Measurements from ENCODE around the gene FAM13C. TPM values are rescaled to one million over a fixed set of nuclear protein-coding genes. Genes with fewer than 3 reads are reported as not detected.
A peak's percentile ranks its signal among the peaks of the same experiment; 100 is the strongest.
"Not testable (repeated sequence)": the region's sequence is repeated elsewhere in the genome, so short reads cannot be mapped to it uniquely, and the experiment has no call there.

The FAM13C gene
- total RNA-seq, 2 donors from 2014 or later = 56.7 to 66.7 TPM

DNA sequence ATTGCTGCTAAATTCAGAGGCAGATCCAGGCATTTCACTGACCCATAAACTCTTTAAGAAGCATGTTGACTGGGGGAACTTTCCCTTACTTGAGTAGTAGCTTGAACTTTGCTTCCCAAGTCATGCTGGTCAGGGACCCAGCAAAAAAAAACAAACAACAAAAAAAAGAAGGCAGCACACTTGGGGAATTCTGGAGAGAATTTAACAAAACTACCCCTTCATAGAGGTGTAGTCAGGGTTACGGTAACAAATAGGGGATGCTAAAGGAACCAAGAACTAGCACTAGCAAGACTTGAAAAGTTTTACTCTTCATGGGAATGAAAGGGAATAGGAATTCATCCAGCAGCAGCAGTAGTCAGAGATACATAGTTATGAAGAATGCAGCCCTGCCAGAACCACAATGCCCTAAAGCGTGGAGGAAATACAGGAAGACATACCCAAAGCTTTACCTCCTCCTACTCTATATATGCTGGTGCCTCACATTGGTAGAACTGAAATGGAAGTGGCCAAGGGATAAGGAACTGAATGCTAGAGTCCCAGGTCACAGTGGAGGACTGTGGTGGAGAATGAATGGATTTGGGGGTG, 118.6 kb downstream of the FAM13C start:
- TF ChIP-seq CTCF (IDR thresholded peaks at IDR 0.05) = no peak
- TF ChIP-seq POLR2AphosphoS5 (IDR thresholded peaks at IDR 0.05) = no peak
- no peak for TF ChIP-seq POLR2A (IDR thresholded peaks at IDR 0.05)
- Histone ChIP-seq H3K9me3 (no peaks in the 10 kb centered on the region), H3K4me3 (no peak overlapping the region), H3K27me3 (replicated peaks; ENCODE audit: insufficient read depth) (no peaks in the 10 kb centered on the region), H3K4me1 (replicated peaks) (no peaks in the 10 kb centered on the region), H3K36me3 (no peaks in the 10 kb centered on the region), H3K27ac (no peak overlapping the region)
- 100% methylated on average over 2 of the region's 2 CpGs for WGBS
- intact Hi-C loops (cut with DNase I) = loop anchor here (2.0 to 10.0 kb wide), 5 partner anchors 221 to 561 kb away; no protein-coding TSS in a partner anchor
- no peak for DNase-seq (ENCODE audit: low spot score)

- intact Hi-C loops (cut with DNase I) = loop anchor here (2.0 to 10.0 kb wide), 5 partner anchors 222 to 562 kb away; no protein-coding TSS in a partner anchor
- Histone ChIP-seq H3K9me3 (no peaks in the 10 kb centered on the region), H3K36me3 (no peaks in the 10 kb centered on the region), H3K4me1 (replicated peaks) (no peaks in the 10 kb centered on the region), H3K27me3 (replicated peaks; ENCODE audit: insufficient read depth) (no peaks in the 10 kb centered on the region), H3K27ac (peak overlapping the region in 1 of 2 donors; percentile 41), H3K4me3 (no peak overlapping the region)
- 92% methylated on average over 3 of the region's 3 CpGs for WGBS
- TF ChIP-seq POLR2A (IDR thresholded peaks at IDR 0.05) = no peak
- TF ChIP-seq CTCF (IDR thresholded peaks at IDR 0.05) = no peak
- no peak for TF ChIP-seq POLR2AphosphoS5 (IDR thresholded peaks at IDR 0.05)
- DNase-seq (ENCODE audit: low spot score) = no peak
Observed at GRCh38 chr10:59242991-59243390, 119.4 kb downstream of the FAM13C start.

DNA sequence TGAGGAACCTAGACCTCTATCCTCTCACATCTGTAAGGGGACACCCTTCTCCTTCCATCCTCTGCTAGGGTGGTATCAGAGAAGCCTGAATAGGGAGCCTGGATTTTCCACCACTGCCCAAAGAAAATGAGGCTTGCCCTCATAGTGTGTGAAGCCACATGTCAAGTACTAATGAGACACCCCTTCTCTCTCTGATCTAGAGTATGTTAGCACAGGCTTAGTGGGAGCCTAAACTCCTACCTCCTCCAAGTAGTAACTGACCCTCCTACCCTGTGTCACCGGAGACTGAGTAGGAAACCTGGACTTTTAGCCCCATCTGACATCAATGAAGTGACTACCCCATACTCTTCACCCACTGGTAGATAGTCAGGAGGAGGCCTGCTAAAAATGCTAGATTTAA, 120.3 kb downstream of the FAM13C start:
- WGBS = 100% methylated on average over 1 of the region's 1 CpG

DNA sequence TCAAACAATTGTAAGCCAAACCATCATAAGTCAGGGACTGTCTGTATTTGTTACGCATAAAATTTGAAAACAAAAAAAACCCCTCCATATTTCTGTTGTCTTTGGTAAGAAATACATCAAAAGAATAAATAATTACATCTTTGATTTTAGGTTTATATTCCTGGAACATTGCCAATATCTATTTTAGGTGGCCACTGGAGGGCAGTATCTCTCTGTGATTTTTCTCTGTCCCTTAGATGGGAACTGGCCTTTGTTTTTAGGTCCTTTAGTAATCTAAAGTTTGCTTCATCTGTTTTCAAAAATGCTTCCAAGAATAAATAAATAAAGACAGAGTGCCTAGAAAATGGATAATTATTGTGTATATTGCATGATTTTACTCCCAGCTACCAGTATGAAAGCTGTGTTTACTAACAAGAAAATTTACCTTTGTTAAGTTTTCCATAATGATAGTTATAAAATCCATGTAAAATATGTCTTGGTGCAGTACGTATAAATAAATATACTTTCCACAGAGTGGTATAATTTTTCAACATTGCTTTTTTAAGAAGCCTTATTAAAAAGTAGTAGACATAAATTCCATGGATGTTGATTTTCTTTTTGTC, 121.7 kb downstream of the FAM13C start:
- H3K27me3 ChIP-seq (replicated peaks; ENCODE audit: insufficient read depth) = no peaks in the 10 kb centered on the region
- H3K36me3 ChIP-seq = no peaks in the 10 kb centered on the region
- H3K4me3 ChIP-seq = no peak overlapping the region
- no peaks in the 10 kb centered on the region for H3K4me1 ChIP-seq (replicated peaks)
- intact Hi-C loops (cut with DNase I) = loop anchor here (5.0 to 10.0 kb wide), 3 partner anchors 224 to 564 kb away; no protein-coding TSS in a partner anchor
- H3K9me3 ChIP-seq = no peaks in the 10 kb centered on the region
- peak; percentile 12 for DNase-seq (ENCODE audit: low spot score)
- TF ChIP-seq CTCF (IDR thresholded peaks at IDR 0.05) (peak; percentile 56 to 90 (median 80)), POLR2A (IDR thresholded peaks at IDR 0.05) (no peak), POLR2AphosphoS5 (IDR thresholded peaks at IDR 0.05) (peak; percentile 57)
- H3K27ac ChIP-seq = peak overlapping the region; percentile 12 to 41
- 38% methylated on average over 2 of the region's 2 CpGs for WGBS

More for the DNA sequence above, 120.3 kb downstream of the FAM13C start:
- intact Hi-C loops (cut with DNase I) = loop anchor here (2.0 to 10.0 kb wide), 5 partner anchors 223 to 563 kb away; no protein-coding TSS in a partner anchor
- Histone ChIP-seq H3K4me3 (no peak overlapping the region), H3K27ac (peak overlapping the region in 1 of 2 donors; percentile 41), H3K27me3 (replicated peaks; ENCODE audit: insufficient read depth) (no peaks in the 10 kb centered on the region), H3K4me1 (replicated peaks) (no peaks in the 10 kb centered on the region), H3K36me3 (no peaks in the 10 kb centered on the region), H3K9me3 (no peaks in the 10 kb centered on the region)
- DNase-seq (ENCODE audit: low spot score) = no peak
- TF ChIP-seq CTCF (IDR thresholded peaks at IDR 0.05) = no peak
- TF ChIP-seq POLR2A (IDR thresholded peaks at IDR 0.05) = no peak
- no peak for TF ChIP-seq POLR2AphosphoS5 (IDR thresholded peaks at IDR 0.05)

DNA sequence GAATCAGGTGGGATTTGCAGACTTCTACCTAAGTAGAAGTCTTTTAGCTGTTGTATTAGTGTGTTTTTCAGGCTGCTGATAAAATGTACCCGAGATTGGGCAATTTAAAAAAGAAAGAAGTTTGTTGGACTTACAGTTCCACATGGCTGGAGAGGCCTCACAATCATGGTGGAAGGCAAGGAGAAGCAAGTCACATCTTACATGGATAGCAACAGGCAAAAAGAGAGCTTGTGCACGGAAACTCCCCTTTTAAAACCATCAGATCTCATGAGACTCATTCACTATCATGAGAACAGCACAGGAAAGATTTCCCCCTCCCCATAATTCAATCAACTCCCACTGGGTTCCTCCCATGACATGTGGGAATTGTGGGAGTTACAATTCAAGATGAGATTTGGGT, 123.2 kb downstream of the FAM13C start:
- 93% methylated on average over 2 of the region's 2 CpGs for WGBS
- peak overlapping the region in 1 of 2 donors; percentile 16 for H3K27ac ChIP-seq
- H3K4me3 ChIP-seq; intact Hi-C loops (cut with DNase I); H3K36me3 ChIP-seq; H3K9me3 ChIP-seq; H3K27me3 ChIP-seq (replicated peaks; ENCODE audit: insufficient read depth); H3K4me1 ChIP-seq (replicated peaks); DNase-seq (ENCODE audit: low spot score): not testable (repeated sequence)

All from prostate gland (tissue), 2 donors.